Activated T-cell treated with anti-CD3 and anti-CD28 coated beads, Interleukin-2, amount 50 U/mL, for 24 hours (primary cell): Measurements from ENCODE around the gene TAOK1.
"Not testable (repeated sequence)": the region's sequence is repeated elsewhere in the genome, so short reads cannot be mapped to it uniquely, and the experiment has no call there.

Experiments
- DNase-seq: peaks from one replicate; pipeline ENCODE4 v3.0.0-alpha.2; 2020
- H3K27ac Mint-ChIP-seq: 2 replicates; pipeline ENCODE4 v1.8.0; 2020; ENCODE audit warnings: mild to moderate bottlenecking, mixed read lengths
- H3K27me3 Mint-ChIP-seq: 2 replicates; pipeline ENCODE4 v1.8.0; 2020; ENCODE audit warnings: mixed read lengths
- H3K36me3 Mint-ChIP-seq: 2 replicates; pipeline ENCODE4 v1.8.0; 2020; ENCODE audit warnings: low read depth, mixed read lengths
- H3K4me1 Mint-ChIP-seq: 2 replicates; pipeline ENCODE4 v1.8.0; 2020; ENCODE audit warnings: low read depth, mixed read lengths
- H3K4me3 Mint-ChIP-seq: 2 replicates; pipeline ENCODE4 v1.8.0; 2020; ENCODE audit warnings: mild to moderate bottlenecking, moderate library complexity, mixed read lengths
- H3K9me3 Mint-ChIP-seq: 2 replicates; pipeline ENCODE4 v1.8.0; 2020; ENCODE audit warnings: mixed read lengths

Gene TAOK1

GRCh38 chr17:29445844-29446243, 55.7 kb downstream of the TAOK1 start:
- Mint-ChIP-seq H3K27me3 (no peaks in the 10 kb centered on the region), H3K27ac (peak overlapping the region; percentile 78), H3K4me3 (no peak overlapping the region), H3K4me1 (peaks cover 67% of the 10 kb centered on the region), H3K9me3 (no peaks in the 10 kb centered on the region), H3K36me3 (peaks cover 23% of the 10 kb centered on the region)
- DNase-seq: no peak

- DNase-seq: no peak
- Mint-ChIP-seq H3K27me3 (no peaks in the 10 kb centered on the region), H3K36me3 (peaks cover 44% of the 10 kb centered on the region), H3K4me1 (peaks cover 36% of the 10 kb centered on the region), H3K4me3 (no peak overlapping the region), H3K27ac (peak overlapping the region; percentile 75), H3K9me3 (no peaks in the 10 kb centered on the region)
These were observed 59.9 kb downstream of the TAOK1 start for GRCh38 chr17:29449865-29450671.

DNA sequence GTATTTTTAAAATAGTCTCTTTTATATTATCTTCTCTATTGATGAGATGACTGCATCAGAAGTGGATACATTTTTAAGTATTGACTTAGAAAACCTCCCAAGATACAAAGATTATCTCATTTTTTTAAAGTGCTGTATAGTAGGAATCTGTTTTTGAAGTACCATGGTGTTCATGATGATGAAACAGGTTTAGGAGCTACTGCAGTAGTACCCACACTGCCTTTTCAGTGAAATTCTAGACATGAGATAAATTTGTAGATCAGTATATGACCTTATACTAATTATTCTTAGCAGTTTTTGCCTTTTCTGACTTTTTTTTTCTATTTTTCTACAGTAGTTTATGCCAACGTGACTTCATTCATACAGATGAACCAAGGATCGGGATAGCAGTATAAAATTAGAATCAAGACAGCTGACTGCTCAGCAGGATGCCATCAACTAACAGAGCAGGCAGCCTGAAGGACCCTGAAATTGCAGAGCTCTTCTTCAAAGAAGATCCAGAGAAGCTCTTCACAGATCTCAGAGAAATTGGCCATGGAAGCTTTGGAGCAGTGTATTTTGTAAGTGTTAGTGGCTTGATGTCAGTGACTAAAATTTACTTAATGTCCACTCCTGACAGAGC, 61.1 kb downstream of the TAOK1 start:
- no peaks in the 10 kb centered on the region for H3K27me3 Mint-ChIP-seq
- peaks cover 54% of the 10 kb centered on the region for H3K36me3 Mint-ChIP-seq
- peaks cover 31% of the 10 kb centered on the region for H3K4me1 Mint-ChIP-seq
- H3K27ac Mint-ChIP-seq: no peak overlapping the region
- H3K9me3 Mint-ChIP-seq: no peaks in the 10 kb centered on the region
- DNase-seq: no peak
- H3K4me3 Mint-ChIP-seq: no peak overlapping the region

- H3K4me1 Mint-ChIP-seq: peaks cover 33% of the 10 kb centered on the region
- H3K27ac Mint-ChIP-seq: no peak overlapping the region
- no peaks in the 10 kb centered on the region for H3K27me3 Mint-ChIP-seq
- H3K4me3 Mint-ChIP-seq: no peak overlapping the region
- peaks cover 70% of the 10 kb centered on the region for H3K36me3 Mint-ChIP-seq
- DNase-seq: no peak
- H3K9me3 Mint-ChIP-seq: no peaks in the 10 kb centered on the region
These were observed 67.9 kb downstream of the TAOK1 start for GRCh38 chr17:29458066-29458465.

GRCh38 chr17:29461483-29462206, 71.5 kb downstream of the TAOK1 start:
- no peak for DNase-seq
- Mint-ChIP-seq H3K27me3 (no peaks in the 10 kb centered on the region), H3K9me3 (no peaks in the 10 kb centered on the region), H3K27ac (peak overlapping the region; percentile 4), H3K4me1 (peaks cover 31% of the 10 kb centered on the region), H3K4me3 (no peak overlapping the region), H3K36me3 (peaks cover 61% of the 10 kb centered on the region)

- Mint-ChIP-seq H3K36me3 (peaks cover 69% of the 10 kb centered on the region), H3K9me3 (no peaks in the 10 kb centered on the region), H3K27ac (no peak overlapping the region), H3K27me3 (no peaks in the 10 kb centered on the region), H3K4me1 (peaks cover 2% of the 10 kb centered on the region), H3K4me3 (no peak overlapping the region)
- DNase-seq: no peak
These were observed 79.1 kb downstream of the TAOK1 start for GRCh38 chr17:29469276-29469675.

GRCh38 chr17:29473437-29473836, 83.3 kb downstream of the TAOK1 start:
- not testable (repeated sequence) for H3K4me3 Mint-ChIP-seq, H3K4me1 Mint-ChIP-seq
- H3K36me3 Mint-ChIP-seq: peaks cover 54% of the 10 kb centered on the region

DNA sequence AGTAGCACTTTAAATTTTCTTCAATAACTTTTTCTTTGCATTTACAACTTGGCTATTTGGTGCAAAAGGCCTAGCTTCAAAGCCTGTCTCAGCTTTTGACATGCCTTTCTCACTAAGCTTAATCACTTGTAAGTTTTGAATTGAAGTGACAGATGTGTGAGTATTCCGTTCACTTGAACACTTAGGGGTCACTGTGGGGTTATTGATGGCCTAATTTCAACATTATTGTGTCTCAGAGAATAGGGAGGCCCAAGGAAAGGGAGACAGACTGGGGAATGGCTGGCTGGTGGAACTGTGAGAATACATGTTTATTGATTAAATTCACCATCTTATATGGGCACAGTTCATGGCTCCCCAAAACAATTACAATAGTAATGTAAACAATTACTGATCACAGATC, 84.1 kb downstream of the TAOK1 start:
- Mint-ChIP-seq H3K27me3 (no peaks in the 10 kb centered on the region), H3K27ac (peak overlapping the region; percentile 28), H3K4me1 (peaks cover 2% of the 10 kb centered on the region), H3K9me3 (no peaks in the 10 kb centered on the region), H3K4me3 (no peak overlapping the region), H3K36me3 (peaks cover 58% of the 10 kb centered on the region)
- no peak for DNase-seq

More at GRCh38 chr17:29473437-29473836, 83.3 kb downstream of the TAOK1 start:
- H3K27ac Mint-ChIP-seq: peak overlapping the region; percentile 55
- H3K27me3 Mint-ChIP-seq, DNase-seq, H3K9me3 Mint-ChIP-seq: not testable (repeated sequence)

DNA sequence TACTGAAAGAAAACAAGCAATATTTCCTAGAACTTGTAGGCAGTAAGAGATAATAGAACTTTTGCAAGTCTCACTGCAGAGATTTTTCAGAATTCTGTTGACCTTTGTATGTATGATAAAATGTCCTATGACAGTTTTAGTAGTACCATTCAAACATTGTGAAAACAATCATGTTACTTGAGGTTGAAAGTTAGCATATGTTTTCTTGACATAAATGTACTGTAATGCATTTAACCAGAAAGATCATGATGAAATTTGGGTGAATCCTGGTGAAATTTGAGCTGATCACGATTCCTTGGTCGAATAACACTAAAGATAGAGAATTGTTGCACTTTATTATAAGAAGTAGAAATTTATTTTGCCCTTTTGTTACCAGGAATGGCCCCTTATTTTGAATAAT, 85.7 kb downstream of the TAOK1 start:
- Mint-ChIP-seq H3K4me3 (no peak overlapping the region), H3K36me3 (peaks cover 53% of the 10 kb centered on the region), H3K9me3 (no peaks in the 10 kb centered on the region), H3K27ac (no peak overlapping the region), H3K27me3 (no peaks in the 10 kb centered on the region), H3K4me1 (no peaks in the 10 kb centered on the region)
- DNase-seq: no peak

DNA sequence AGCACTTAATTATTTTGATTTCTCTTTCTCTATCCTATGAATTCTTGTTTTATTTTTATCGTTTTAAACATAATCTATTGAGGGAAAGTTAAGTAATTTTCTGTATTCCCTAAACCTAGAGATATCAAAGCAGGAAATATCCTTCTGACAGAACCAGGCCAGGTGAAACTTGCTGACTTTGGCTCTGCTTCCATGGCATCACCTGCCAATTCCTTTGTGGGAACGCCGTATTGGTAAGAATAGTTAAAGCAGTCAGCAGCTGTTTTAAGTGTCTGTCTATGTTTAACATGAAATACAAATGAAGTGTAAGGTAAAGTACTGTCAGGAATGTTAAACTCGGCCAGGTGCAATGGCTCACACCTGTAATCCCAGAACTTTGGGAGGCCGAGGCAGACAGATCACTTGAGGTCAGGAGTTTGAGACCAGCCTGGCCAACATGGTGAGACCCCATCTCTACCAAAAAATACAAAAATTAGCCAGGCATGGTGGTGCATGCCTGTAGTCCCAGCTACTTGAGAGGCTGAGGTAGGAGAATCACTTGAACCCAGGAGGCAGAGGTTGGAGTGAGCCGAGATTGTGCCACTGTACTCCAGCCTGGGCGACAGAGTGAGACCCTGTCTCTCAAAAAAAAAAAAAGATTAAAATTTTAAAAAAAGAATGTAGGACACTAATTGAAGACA, 90.2 kb downstream of the TAOK1 start:
- H3K4me3 Mint-ChIP-seq, H3K4me1 Mint-ChIP-seq, H3K27ac Mint-ChIP-seq, H3K9me3 Mint-ChIP-seq, H3K27me3 Mint-ChIP-seq, DNase-seq: not testable (repeated sequence)
- H3K36me3 Mint-ChIP-seq: peaks cover 53% of the 10 kb centered on the region

DNA sequence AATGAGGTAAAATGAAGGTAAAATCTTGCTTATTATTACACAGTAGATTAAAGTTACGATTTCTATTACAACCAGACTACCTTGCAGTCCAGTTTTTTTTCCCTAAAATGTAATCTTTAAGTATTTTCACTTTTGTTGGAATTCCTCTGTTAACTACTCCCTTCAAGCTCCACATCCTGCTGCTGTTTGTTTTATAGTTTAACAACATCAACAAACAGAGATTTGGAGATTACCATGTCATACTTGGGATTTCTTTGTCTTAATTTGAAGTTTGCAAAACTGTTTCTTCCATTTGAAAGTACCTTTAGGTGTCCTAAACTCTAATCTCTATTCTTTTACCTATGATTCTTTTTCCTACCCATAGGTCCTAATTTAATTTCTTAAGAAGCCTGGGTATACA, 93.3 kb downstream of the TAOK1 start:
- Mint-ChIP-seq H3K27ac (no peak overlapping the region), H3K4me1 (no peaks in the 10 kb centered on the region), H3K27me3 (no peaks in the 10 kb centered on the region), H3K9me3 (no peaks in the 10 kb centered on the region), H3K4me3 (no peak overlapping the region), H3K36me3 (peaks cover 56% of the 10 kb centered on the region)
- no peak for DNase-seq

DNA sequence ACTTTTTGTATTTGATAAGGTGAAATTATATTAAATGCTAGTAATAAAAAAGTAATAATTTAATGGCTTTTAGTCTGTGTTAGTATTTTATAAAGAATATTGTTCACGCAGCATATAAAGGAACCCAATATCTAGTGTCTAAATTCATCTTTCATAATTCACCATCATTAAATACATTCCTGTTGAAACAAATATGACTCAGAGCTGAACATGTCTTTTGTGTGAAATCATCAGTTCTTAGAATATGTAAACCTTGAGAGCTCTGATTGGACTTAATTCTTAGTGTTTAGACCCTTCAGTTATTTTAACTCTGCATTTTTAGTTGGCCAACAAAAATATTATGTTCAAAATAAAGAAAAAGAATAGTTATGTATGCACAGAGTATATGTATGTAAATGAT, 104.8 kb downstream of the TAOK1 start:
- no peak for DNase-seq
- H3K36me3 Mint-ChIP-seq: peaks cover 67% of the 10 kb centered on the region
- H3K27ac Mint-ChIP-seq: no peak overlapping the region
- H3K4me3 Mint-ChIP-seq: no peak overlapping the region
- H3K4me1 Mint-ChIP-seq: peaks cover 6% of the 10 kb centered on the region
- no peaks in the 10 kb centered on the region for H3K9me3 Mint-ChIP-seq
- H3K27me3 Mint-ChIP-seq: no peaks in the 10 kb centered on the region

- Mint-ChIP-seq H3K36me3 (peaks cover 84% of the 10 kb centered on the region), H3K4me3 (no peak overlapping the region), H3K27me3 (no peaks in the 10 kb centered on the region), H3K27ac (no peak overlapping the region), H3K9me3 (no peaks in the 10 kb centered on the region), H3K4me1 (no peaks in the 10 kb centered on the region)
- DNase-seq: no peak
These were observed 114.5 kb downstream of the TAOK1 start for GRCh38 chr17:29504711-29505110.

DNA sequence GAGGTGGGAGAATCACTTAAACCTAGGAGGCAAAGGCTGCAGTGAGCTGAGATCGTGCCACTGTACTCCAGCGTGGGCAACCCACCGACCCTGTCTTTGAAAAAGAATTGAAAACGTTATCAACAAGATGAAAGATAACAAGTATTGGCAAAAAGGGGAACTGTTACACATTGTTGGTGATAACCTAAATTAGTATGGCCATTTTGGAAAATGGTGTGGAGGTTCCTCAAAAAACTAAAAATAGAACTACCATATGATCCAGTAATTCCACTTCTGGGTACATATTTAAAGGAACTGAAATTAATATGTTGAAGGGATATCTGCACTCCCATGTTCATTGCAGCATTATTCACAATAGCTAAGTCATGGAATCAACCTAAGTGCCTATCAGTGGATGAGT, 115.7 kb downstream of the TAOK1 start:
- no peaks in the 10 kb centered on the region for H3K4me1 Mint-ChIP-seq
- H3K27me3 Mint-ChIP-seq: no peaks in the 10 kb centered on the region
- no peak for DNase-seq
- H3K27ac Mint-ChIP-seq: no peak overlapping the region
- H3K4me3 Mint-ChIP-seq: no peak overlapping the region
- peaks cover 80% of the 10 kb centered on the region for H3K36me3 Mint-ChIP-seq
- H3K9me3 Mint-ChIP-seq: no peaks in the 10 kb centered on the region
